ENCODE data around the gene CLBA1. TPM values are rescaled to one million over a fixed set of nuclear protein-coding genes. Genes with fewer than 3 reads are reported as not detected.

CLBA1 gene
- total and polyA plus RNA-seq, 5 donors from 2014 or later: 0.32 to 1.1 (median 0.92) TPM; not detected in 1

DNA sequence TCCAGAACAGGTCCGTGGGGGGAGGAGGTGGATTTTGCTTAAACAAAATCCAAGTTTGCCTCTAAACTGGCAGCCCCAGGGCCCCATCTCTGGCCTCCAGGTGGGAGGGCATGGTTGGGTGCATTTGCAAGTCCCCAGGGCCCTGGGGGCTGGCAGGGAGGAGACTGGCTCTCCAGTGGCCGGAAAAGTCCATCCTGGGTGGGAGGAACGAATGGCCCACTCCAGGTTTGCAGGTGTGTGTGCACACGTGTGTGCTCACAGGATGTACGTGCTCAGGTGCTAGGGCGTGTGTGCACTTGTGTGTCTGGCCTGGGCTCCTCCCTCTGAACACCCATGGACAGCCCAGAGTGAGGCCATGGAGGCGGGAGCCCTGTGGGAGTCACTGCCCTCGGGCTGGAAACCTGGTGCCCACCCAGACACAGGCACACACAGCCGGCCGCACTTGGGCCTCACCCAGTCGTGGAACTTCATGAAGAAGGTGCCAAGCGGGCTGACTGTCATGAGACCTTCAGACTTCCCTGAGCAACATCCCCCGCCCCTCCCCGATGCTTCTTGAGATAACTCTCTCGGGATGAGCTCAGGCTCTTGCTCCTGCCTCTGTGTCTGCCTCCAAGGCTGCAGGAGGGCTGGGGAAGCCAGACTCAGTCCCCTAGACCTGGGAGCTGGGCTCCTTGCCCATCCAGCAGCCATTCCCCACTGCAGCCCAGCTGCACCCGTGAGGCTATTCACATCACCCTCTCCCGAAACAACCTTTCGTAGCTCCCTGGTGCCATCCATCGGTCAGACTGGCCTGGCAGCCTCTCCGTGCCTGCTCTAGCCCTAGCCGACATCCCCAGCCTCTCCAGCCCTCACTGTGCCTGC, 16.8 kb upstream of the CLBA1 start:
- Mint-ChIP-seq H3K4me1 (no peaks in the 10 kb centered on the region), H3K4me3 (no peak overlapping the region), H3K27me3 (peaks cover 7% of the 10 kb centered on the region), H3K9me3 (no peaks in the 10 kb centered on the region), H3K36me3 (no peaks in the 10 kb centered on the region), H3K27ac (no peak overlapping the region)
- Histone ChIP-seq H3K27me3 (ENCODE audit: control insufficient read depth, insufficient read depth, low read length) (no peaks in the 10 kb centered on the region), H3K4me1 (ENCODE audit: control insufficient read depth, insufficient read depth, low read length, poor library complexity, severe bottlenecking) (no peaks in the 10 kb centered on the region), H3K27ac (ENCODE audit: insufficient read depth, low read length, poor library complexity, severe bottlenecking) (no peak overlapping the region), H3K9me3 (ENCODE audit: control insufficient read depth in 2 of 2, low read length in 2 of 2) (no peaks in the 10 kb centered on the region), H3K4me3 (ENCODE audit: low read depth, low read length) (no peak overlapping the region), H3K36me3 (ENCODE audit: control insufficient read depth, insufficient read depth, low read length) (no peaks in the 10 kb centered on the region)
- DNase-seq (no peak), ATAC-seq (ENCODE audit: low read depth in 2 of 2) (no peak)

- no peaks in the 10 kb centered on the region for H3K36me3 Mint-ChIP-seq
- peaks cover 13% of the 10 kb centered on the region for H3K27me3 Mint-ChIP-seq
Observed at GRCh38 chr14:104969741-104970230, 15.8 kb upstream of the CLBA1 start.

DNA sequence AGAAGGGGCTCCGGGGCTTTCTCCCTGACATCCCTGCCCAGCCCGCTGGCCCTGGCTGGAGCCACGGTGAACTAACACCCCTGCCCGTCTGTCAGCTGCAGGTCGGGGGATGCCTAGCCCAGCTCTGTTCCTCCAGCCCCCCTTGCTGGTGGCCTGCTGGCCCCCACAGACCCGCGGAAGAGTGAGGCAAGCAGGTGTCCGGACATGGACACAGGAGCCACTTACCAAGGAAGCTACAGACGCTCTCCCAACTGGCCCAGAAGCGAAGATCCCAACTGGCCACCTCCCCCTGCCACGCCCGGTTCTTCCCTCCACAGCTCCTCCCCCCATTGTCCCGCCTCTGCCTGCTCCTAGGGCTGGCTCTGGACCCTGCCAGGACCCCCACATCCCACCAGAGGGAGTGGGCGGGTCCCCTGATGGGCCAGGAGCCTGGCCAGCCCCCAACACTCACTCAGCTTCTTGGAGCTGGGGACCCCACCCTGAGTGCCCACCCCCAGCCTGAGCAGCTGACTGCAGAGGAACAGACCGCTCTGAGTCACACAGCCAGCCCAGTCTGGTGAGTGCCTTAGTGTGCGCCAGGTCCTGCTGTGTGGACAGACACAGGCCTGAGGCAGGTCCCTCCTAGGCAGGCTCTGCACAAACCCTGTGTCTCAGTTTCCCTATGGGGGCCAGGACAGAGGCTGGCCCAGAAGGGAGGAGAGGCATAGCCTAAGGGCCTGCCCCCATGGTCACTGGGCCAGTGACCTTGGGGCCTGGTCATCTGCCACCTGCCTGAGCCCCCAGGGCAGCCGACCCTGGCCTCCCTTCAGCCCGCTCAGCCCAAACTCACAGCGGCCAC, 15.1 kb upstream of the CLBA1 start:
- Mint-ChIP-seq H3K27me3 (peaks cover 13% of the 10 kb centered on the region), H3K27ac (no peak overlapping the region), H3K9me3 (peaks cover 0 to 2% (median 0%) of the 10 kb centered on the region in 7 donors), H3K4me3 (no peak overlapping the region), H3K4me1 (no peaks in the 10 kb centered on the region), H3K36me3 (no peaks in the 10 kb centered on the region)
- ATAC-seq (ENCODE audit: low read depth in 2 of 2) (no peak), DNase-seq (no peak)
- Histone ChIP-seq H3K4me1 (ENCODE audit: control insufficient read depth, insufficient read depth, low read length, poor library complexity, severe bottlenecking) (no peaks in the 10 kb centered on the region), H3K4me3 (ENCODE audit: low read depth, low read length) (no peak overlapping the region), H3K36me3 (ENCODE audit: control insufficient read depth, insufficient read depth, low read length) (no peaks in the 10 kb centered on the region), H3K27me3 (ENCODE audit: control insufficient read depth, insufficient read depth, low read length) (no peaks in the 10 kb centered on the region), H3K9me3 (ENCODE audit: control insufficient read depth in 2 of 2, low read length in 2 of 2) (no peaks in the 10 kb centered on the region), H3K27ac (ENCODE audit: insufficient read depth, low read length, poor library complexity, severe bottlenecking) (no peak overlapping the region)

More at GRCh38 chr14:104969741-104970230, 15.8 kb upstream of the CLBA1 start:
- Mint-ChIP-seq H3K9me3 (peaks cover 0 to 2% (median 0%) of the 10 kb centered on the region in 7 donors), H3K27ac (no peak overlapping the region), H3K4me1 (no peaks in the 10 kb centered on the region), H3K4me3 (no peak overlapping the region)
- no peak for ATAC-seq (ENCODE audit: low read depth in 2 of 2)
- Histone ChIP-seq H3K4me3 (ENCODE audit: low read depth, low read length) (no peak overlapping the region), H3K36me3 (ENCODE audit: control insufficient read depth, insufficient read depth, low read length) (no peaks in the 10 kb centered on the region), H3K27ac (ENCODE audit: insufficient read depth, low read length, poor library complexity, severe bottlenecking) (no peak overlapping the region), H3K4me1 (ENCODE audit: control insufficient read depth, insufficient read depth, low read length, poor library complexity, severe bottlenecking) (no peaks in the 10 kb centered on the region), H3K9me3 (ENCODE audit: control insufficient read depth in 2 of 2, low read length in 2 of 2) (no peaks in the 10 kb centered on the region), H3K27me3 (ENCODE audit: control insufficient read depth, insufficient read depth, low read length) (no peaks in the 10 kb centered on the region)
- no peak for DNase-seq

- Histone ChIP-seq H3K27me3 (ENCODE audit: control insufficient read depth, insufficient read depth, low read length) (no peaks in the 10 kb centered on the region), H3K36me3 (ENCODE audit: control insufficient read depth, insufficient read depth, low read length) (no peaks in the 10 kb centered on the region), H3K4me3 (ENCODE audit: low read depth, low read length) (no peak overlapping the region), H3K4me1 (ENCODE audit: control insufficient read depth, insufficient read depth, low read length, poor library complexity, severe bottlenecking) (peaks cover 6% of the 10 kb centered on the region), H3K27ac (ENCODE audit: insufficient read depth, low read length, poor library complexity, severe bottlenecking) (no peak overlapping the region), H3K9me3 (ENCODE audit: control insufficient read depth in 2 of 2, low read length in 2 of 2) (no peaks in the 10 kb centered on the region)
- no peak for ATAC-seq (ENCODE audit: low read depth in 2 of 2)
- peak overlapping the region in 1 of 3 donors; percentile 9 for H3K27ac Mint-ChIP-seq
- no peak for DNase-seq
- no peaks in the 10 kb centered on the region for H3K36me3 Mint-ChIP-seq
- H3K4me1 Mint-ChIP-seq: peaks cover 0 to 6% (median 4%) of the 10 kb centered on the region in 4 donors
- no peak overlapping the region for H3K4me3 Mint-ChIP-seq
- peaks cover 18% of the 10 kb centered on the region for H3K27me3 Mint-ChIP-seq
- H3K9me3 Mint-ChIP-seq: peaks cover 0 to 2% (median 0%) of the 10 kb centered on the region in 7 donors
Observed at GRCh38 chr14:104971447-104972240, 13.9 kb upstream of the CLBA1 start.

DNA sequence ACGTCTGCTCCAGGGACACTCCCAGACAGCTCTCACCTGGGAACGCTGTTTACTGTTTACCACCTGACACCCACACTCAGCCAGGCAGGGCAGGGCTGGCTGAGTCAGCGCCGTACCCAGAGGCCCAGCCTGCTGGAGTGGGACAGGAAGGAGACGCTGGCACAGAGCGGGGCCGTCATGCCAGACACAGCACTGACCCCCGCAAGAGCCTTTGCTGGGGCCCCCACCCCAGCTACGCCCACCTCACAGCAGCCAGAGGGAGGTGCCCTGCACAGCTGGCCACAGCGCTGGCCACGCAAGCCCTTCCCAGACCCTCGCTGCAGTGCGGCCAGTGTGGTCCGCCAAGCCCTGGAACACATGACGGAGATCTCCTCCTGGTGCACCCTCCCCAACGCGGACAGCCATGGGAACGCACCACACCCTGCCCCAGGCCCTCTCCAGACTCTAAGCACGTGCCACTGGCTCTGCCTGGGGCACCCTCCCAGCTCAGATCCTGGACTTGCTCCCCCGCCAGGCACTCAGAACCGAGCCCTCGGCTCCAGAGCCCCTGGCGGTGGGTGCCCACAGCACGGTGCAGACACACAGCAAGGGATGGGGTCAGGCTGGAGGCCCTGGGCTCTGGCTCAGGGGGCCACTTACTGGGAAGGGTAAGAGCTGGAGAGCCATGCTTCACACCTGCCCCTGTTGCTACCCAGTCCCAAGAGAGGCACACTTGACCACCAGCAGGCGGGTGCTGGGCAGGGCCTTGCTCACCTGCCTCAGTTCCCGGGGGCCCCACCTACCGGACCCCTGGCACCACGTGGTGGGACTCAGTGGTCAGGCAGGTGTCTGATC, 13.1 kb upstream of the CLBA1 start:
- Mint-ChIP-seq H3K27me3 (peaks cover 24% of the 10 kb centered on the region), H3K4me3 (no peak overlapping the region), H3K27ac (peak overlapping the region in 1 of 3 donors; percentile 9), H3K4me1 (peaks cover 0 to 9% (median 4%) of the 10 kb centered on the region in 4 donors), H3K36me3 (no peaks in the 10 kb centered on the region), H3K9me3 (peaks cover 0 to 2% (median 0%) of the 10 kb centered on the region in 7 donors)
- Histone ChIP-seq H3K36me3 (ENCODE audit: control insufficient read depth, insufficient read depth, low read length) (no peaks in the 10 kb centered on the region), H3K9me3 (ENCODE audit: control insufficient read depth in 2 of 2, low read length in 2 of 2) (no peaks in the 10 kb centered on the region), H3K27me3 (ENCODE audit: control insufficient read depth, insufficient read depth, low read length) (no peaks in the 10 kb centered on the region), H3K4me3 (ENCODE audit: low read depth, low read length) (no peak overlapping the region), H3K27ac (ENCODE audit: insufficient read depth, low read length, poor library complexity, severe bottlenecking) (no peak overlapping the region), H3K4me1 (ENCODE audit: control insufficient read depth, insufficient read depth, low read length, poor library complexity, severe bottlenecking) (peaks cover 7% of the 10 kb centered on the region)
- no peak for DNase-seq
- no peak for ATAC-seq (ENCODE audit: low read depth in 2 of 2)

DNA sequence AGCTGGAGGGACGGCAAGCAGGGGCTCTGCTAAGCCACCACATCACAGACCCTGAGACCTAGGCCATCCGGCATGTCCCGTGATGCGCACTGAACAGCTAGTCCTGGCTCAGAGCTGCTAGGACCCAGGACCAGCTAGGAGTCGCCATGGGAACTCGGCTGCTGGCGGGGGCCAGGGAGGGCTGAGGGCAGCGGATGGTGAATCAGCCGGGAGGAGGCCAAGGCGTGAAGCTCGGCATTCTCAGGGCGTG, 12.5 kb upstream of the CLBA1 start:
- Histone ChIP-seq H3K27me3 (ENCODE audit: control insufficient read depth, insufficient read depth, low read length) (no peaks in the 10 kb centered on the region), H3K9me3 (ENCODE audit: control insufficient read depth in 2 of 2, low read length in 2 of 2) (no peaks in the 10 kb centered on the region), H3K27ac (ENCODE audit: insufficient read depth, low read length, poor library complexity, severe bottlenecking) (no peak overlapping the region), H3K36me3 (ENCODE audit: control insufficient read depth, insufficient read depth, low read length) (no peaks in the 10 kb centered on the region), H3K4me3 (ENCODE audit: low read depth, low read length) (no peak overlapping the region), H3K4me1 (ENCODE audit: control insufficient read depth, insufficient read depth, low read length, poor library complexity, severe bottlenecking) (peaks cover 11% of the 10 kb centered on the region)
- DNase-seq: no peak
- no peak for ATAC-seq (ENCODE audit: low read depth in 2 of 2)
- peaks cover 0 to 2% (median 0%) of the 10 kb centered on the region in 7 donors for H3K9me3 Mint-ChIP-seq
- H3K36me3 Mint-ChIP-seq: no peaks in the 10 kb centered on the region
- peaks cover 24% of the 10 kb centered on the region for H3K27me3 Mint-ChIP-seq
- peaks cover 0 to 12% (median 4%) of the 10 kb centered on the region in 4 donors for H3K4me1 Mint-ChIP-seq
- no peak overlapping the region for H3K4me3 Mint-ChIP-seq
- no peak overlapping the region for H3K27ac Mint-ChIP-seq
